ENCODE measurements around the gene UBASH3A. TPM values are rescaled to one million over a fixed set of nuclear protein-coding genes. Genes with fewer than 3 reads are reported as not detected.

The UBASH3A gene
- total RNA-seq, 1 donor from 2014 or later: 6.4 TPM

GRCh38 chr21:42390696-42391095 lies 13.0 kb upstream of the UBASH3A start:
- TF ChIP-seq POLR2AphosphoS5 (IDR thresholded peaks at IDR 0.05; ENCODE audit: insufficient read depth in 1 of 2, low read depth in 1 of 2): no peak
- TF ChIP-seq POLR2A (IDR thresholded peaks at IDR 0.05): no peak
- no peak for TF ChIP-seq CTCF (IDR thresholded peaks at IDR 0.05)
- Histone ChIP-seq H3K36me3 (no peaks in the 10 kb centered on the region), H3K4me1 (no peaks in the 10 kb centered on the region), H3K27me3 (no peaks in the 10 kb centered on the region), H3K27ac (no peak overlapping the region), H3K4me3 (no peak overlapping the region), H3K9me3 (no peaks in the 10 kb centered on the region)
- DNase-seq (ENCODE audit: extremely low spot score in 2 of 2): no peak
- intact Hi-C loops (cut with DNase I): no loop called here

- no peaks in the 10 kb centered on the region for H3K4me1 ChIP-seq
- H3K27me3 ChIP-seq: no peaks in the 10 kb centered on the region
- DNase-seq (ENCODE audit: extremely low spot score in 2 of 2): no peak
- H3K27ac ChIP-seq: no peak overlapping the region
- no peak for TF ChIP-seq CTCF (IDR thresholded peaks at IDR 0.05)
- no peak for TF ChIP-seq POLR2A (IDR thresholded peaks at IDR 0.05)
- no peak for TF ChIP-seq POLR2AphosphoS5 (IDR thresholded peaks at IDR 0.05; ENCODE audit: insufficient read depth in 1 of 2, low read depth in 1 of 2)
- no peaks in the 10 kb centered on the region for H3K36me3 ChIP-seq
- no peak overlapping the region for H3K4me3 ChIP-seq
- H3K9me3 ChIP-seq: no peaks in the 10 kb centered on the region
- intact Hi-C loops (cut with DNase I): no loop called here
Observed at GRCh38 chr21:42391297-42391696, 12.4 kb upstream of the UBASH3A start.

GRCh38 chr21:42392731-42393442 lies 10.8 kb upstream of the UBASH3A start:
- TF ChIP-seq POLR2AphosphoS5 (IDR thresholded peaks at IDR 0.05; ENCODE audit: insufficient read depth in 1 of 2, low read depth in 1 of 2): no peak
- TF ChIP-seq CTCF (IDR thresholded peaks at IDR 0.05): no peak
- TF ChIP-seq POLR2A (IDR thresholded peaks at IDR 0.05): no peak
- intact Hi-C loops (cut with DNase I): no loop called here
- no peak overlapping the region for H3K4me3 ChIP-seq
- H3K36me3 ChIP-seq: no peaks in the 10 kb centered on the region
- no peaks in the 10 kb centered on the region for H3K27me3 ChIP-seq
- DNase-seq (ENCODE audit: extremely low spot score in 2 of 2): no peak
- H3K9me3 ChIP-seq: no peaks in the 10 kb centered on the region
- no peaks in the 10 kb centered on the region for H3K4me1 ChIP-seq
- no peak overlapping the region for H3K27ac ChIP-seq

- intact Hi-C loops (cut with DNase I): no loop called here
- H3K27me3 ChIP-seq: no peaks in the 10 kb centered on the region
- H3K4me3 ChIP-seq: no peak overlapping the region
- no peak overlapping the region for H3K27ac ChIP-seq
- no peaks in the 10 kb centered on the region for H3K9me3 ChIP-seq
- no peaks in the 10 kb centered on the region for H3K4me1 ChIP-seq
- TF ChIP-seq POLR2AphosphoS5 (IDR thresholded peaks at IDR 0.05; ENCODE audit: insufficient read depth in 1 of 2, low read depth in 1 of 2): no peak
- no peak for TF ChIP-seq CTCF (IDR thresholded peaks at IDR 0.05)
- TF ChIP-seq POLR2A (IDR thresholded peaks at IDR 0.05): no peak
- no peaks in the 10 kb centered on the region for H3K36me3 ChIP-seq
- DNase-seq (ENCODE audit: extremely low spot score in 2 of 2): no peak
Observed at GRCh38 chr21:42393443-42393950, 10.2 kb upstream of the UBASH3A start.

- H3K4me3 ChIP-seq: no peak overlapping the region
- no peaks in the 10 kb centered on the region for H3K9me3 ChIP-seq
- no peak for TF ChIP-seq POLR2AphosphoS5 (IDR thresholded peaks at IDR 0.05; ENCODE audit: insufficient read depth in 1 of 2, low read depth in 1 of 2)
- no peak for TF ChIP-seq CTCF (IDR thresholded peaks at IDR 0.05)
- TF ChIP-seq POLR2A (IDR thresholded peaks at IDR 0.05): no peak
- no peaks in the 10 kb centered on the region for H3K36me3 ChIP-seq
- no peak overlapping the region for H3K27ac ChIP-seq
- H3K4me1 ChIP-seq: no peaks in the 10 kb centered on the region
- intact Hi-C loops (cut with DNase I): no loop called here
- no peaks in the 10 kb centered on the region for H3K27me3 ChIP-seq
- no peak for DNase-seq (ENCODE audit: extremely low spot score in 2 of 2)
Observed at GRCh38 chr21:42395302-42395701, 8.4 kb upstream of the UBASH3A start.
